Measurements from ENCODE around the gene PHAF1. TPM values are rescaled to one million over a fixed set of nuclear protein-coding genes. Genes with fewer than 3 reads are reported as not detected.

The PHAF1 gene
- total and polyA plus RNA-seq, 2 donors (not counting 1 experiment from before 2014, with no cell fraction given) = 18.8 to 20.7 TPM

- Histone ChIP-seq H3K27me3 (replicated peaks in 1 of 4; ENCODE audit: control extremely low read depth in 1 of 4, control insufficient read depth in 3 of 4, insufficient read depth in 4 of 4, low read length in 3 of 4) (peaks cover 0 to 97% (median 66%) of the 10 kb centered on the region in 4 experiments), H3K4me3 (ENCODE audit: control extremely low read depth in 1 of 5, extremely low read depth in 1 of 5, insufficient read depth in 1 of 5, low read depth in 2 of 5, low read length in 4 of 5) (peak within 1 kb of the TSS in 2 of 5 experiments; percentile 23 to 33), H3K36me3 (replicated peaks in 1 of 2; ENCODE audit: control extremely low read depth in 1 of 2, control insufficient read depth in 1 of 2, extremely low read depth in 1 of 2, insufficient read depth in 2 of 2, low read length in 1 of 2) (no peaks in the 10 kb centered on the region), H3K4me1 (ENCODE audit: control insufficient read depth in 2 of 2, insufficient read depth in 2 of 2, low read length in 2 of 2) (peaks cover 42 to 49% of the 10 kb centered on the region in 2 donors), H3K9ac (ENCODE audit: low read length) (peak within 1 kb of the TSS; percentile 48), H2AFZ (ENCODE audit: insufficient read depth, low read depth, low read length, poor library complexity, severe bottlenecking) (peak within 1 kb of the TSS; percentile 33), H3K4me2 (replicated peaks; ENCODE audit: low read depth, low read length, poor library complexity, severe bottlenecking) (peak within 1 kb of the TSS; percentile 75), H3K9me3 (ENCODE audit: control extremely low read depth in 1 of 3, control insufficient read depth in 2 of 3, insufficient read depth in 1 of 3, low read length in 2 of 3) (peaks cover 0 to 34% (median 0%) of the 10 kb centered on the region in 3 donors), H3K27ac (ENCODE audit: low read length in 2 of 2) (no peak within 1 kb of the TSS), H3K79me2 (ENCODE audit: control insufficient read depth, insufficient read depth, low read length) (no peaks in the 10 kb centered on the region), H4K20me1 (ENCODE audit: control insufficient read depth, insufficient read depth, low read length, poor library complexity, severe bottlenecking) (peaks cover under 1% of the 10 kb centered on the region)
- intact Hi-C loops (cut with micrococcal nuclease) = no loop called here
- DNase-seq (no peak), ATAC-seq (ENCODE audit: low read depth) (no peak)
- Mint-ChIP-seq H3K4me3 (peak within 1 kb of the TSS; percentile 54), H3K4me1 (peaks cover 35% of the 10 kb centered on the region), H3K9me3 (ENCODE audit: insufficient read depth) (no peaks in the 10 kb centered on the region), H3K27ac (peak within 1 kb of the TSS; percentile 29), H3K27me3 (peaks cover 68% of the 10 kb centered on the region)
- TF ChIP-seq EZH2 (IDR thresholded peaks at IDR 0.05; ENCODE audit: borderline replicate concordance, insufficient read depth, low read depth, low read length, poor library complexity, severe bottlenecking) (no peak), CTCF (IDR thresholded peaks at IDR 0.05) (no peak)
- CTCF ChIA-PET = interaction anchor here (0.7 to 3.2 kb wide), 6 partner anchors 11 to 19 kb away, joined by 3 to 11 read pairs (median 4); partner anchors contain the start of gene B3GNT9
- POLR2A ChIA-PET = interaction anchor here (0.6 kb wide), 1 partner anchor 142 kb away, joined by 3 read pairs; no protein-coding TSS in a partner anchor
- WGBS (ENCODE audit: insufficient coverage) = 4% methylated on average over 25 of the region's 50 CpGs
Measured at GRCh38 chr16:67170168-67170948, 60.6 kb downstream of the PHAF1 start, which contains the start of gene NOL3. TSS of gene NOL3 (plus strand) at chr16:67170538.
